CD14-positive monocyte (primary cell): ENCODE measurements around the gene WWOX. TPM values are rescaled to one million over a fixed set of nuclear protein-coding genes. Genes with fewer than 3 reads are reported as not detected.

Experiments
- DNase-seq, 3 donors: peaks; one replicate each; pipeline ENCODE4 v3.0.0-alpha.2; 2011 to 2022
- H2AFZ ChIP-seq: 2 replicates; pipeline ENCODE4 v1.6.0; 2012; ENCODE audit warnings: mild to moderate bottlenecking, low read depth, low read length, inconsistent platforms; ENCODE audit not compliant: insufficient read depth, poor library complexity, severe bottlenecking
- H3K27ac ChIP-seq, 2 donors: 1 replicate in 1 of 2; 2 replicates in 1 of 2; pipeline ENCODE4 v1.5.1; 2012 to 2013; ENCODE audit warnings: low read length in 2 of 2, control low read depth in 1 of 2, inconsistent platforms in 1 of 2, low read depth in 1 of 2, mild to moderate bottlenecking in 1 of 2
- H3K27me3 ChIP-seq, 2 donors: one replicate each; pipeline versions ENCODE4 v1.6.0 to v1.6.1; 2011 to 2013; ENCODE audit warnings: low read length in 2 of 2; ENCODE audit not compliant: control insufficient read depth in 2 of 2, insufficient read depth in 2 of 2
- H3K36me3 ChIP-seq, 2 donors: replicated peaks in 1 of 2; 1 replicate in 1 of 2; 2 replicates in 1 of 2; pipeline versions ENCODE4 v1.5.1 to v1.6.1; 2012 to 2013; ENCODE audit warnings: low read length in 2 of 2, control low read depth in 1 of 2, inconsistent platforms in 1 of 2, mild to moderate bottlenecking in 1 of 2; ENCODE audit not compliant: insufficient read depth in 2 of 2, control insufficient read depth in 1 of 2
- H3K4me1 ChIP-seq, 2 donors: 1 replicate in 1 of 2; 2 replicates in 1 of 2; pipeline versions ENCODE4 v1.5.1 to v1.6.1; 2012 to 2013; ENCODE audit warnings: low read length in 2 of 2, control low read depth in 1 of 2, inconsistent platforms in 1 of 2, mild to moderate bottlenecking in 1 of 2, moderate library complexity in 1 of 2; ENCODE audit not compliant: insufficient read depth in 2 of 2, control insufficient read depth in 1 of 2
- H3K4me2 ChIP-seq: replicated peaks from 2 replicates; pipeline ENCODE3; 2012; ENCODE audit warnings: low read length, moderate library complexity, mild to moderate bottlenecking; ENCODE audit not compliant: poor library complexity, severe bottlenecking; ENCODE audit errors: extremely low read depth
- H3K4me3 ChIP-seq, 3 experiments: fragments of 200-600 bp in 1 of 3; sonication (generic) in 1 of 3; replicated peaks in 1 of 3; 1 replicate in 2 of 3; 2 replicates in 1 of 3; pipeline ENCODE4 v1.5.1; 2011 to 2013; ENCODE audit warnings: low read length in 3 of 3, mild to moderate bottlenecking in 3 of 3, control low read depth in 2 of 3, low read depth in 2 of 3, inconsistent platforms in 1 of 3, moderate library complexity in 1 of 3
- H3K79me2 ChIP-seq: 2 replicates; pipeline ENCODE4 v1.6.0; 2012; ENCODE audit warnings: mild to moderate bottlenecking, control low read depth, inconsistent platforms, low read length, moderate library complexity; ENCODE audit not compliant: insufficient read depth
- H3K9ac ChIP-seq: 2 replicates; pipeline ENCODE4 v1.6.0; 2017; ENCODE audit warnings: low read length, mild to moderate bottlenecking; ENCODE audit not compliant: insufficient read depth, poor library complexity, severe bottlenecking
- H3K9me3 ChIP-seq, 2 donors: replicated peaks in 1 of 2; 1 replicate in 1 of 2; 2 replicates in 1 of 2; pipeline versions ENCODE4 v1.5.1 to v1.6.1; 2012 to 2013; ENCODE audit warnings: low read length in 2 of 2, control low read depth in 1 of 2; ENCODE audit not compliant: control insufficient read depth in 1 of 2, insufficient read depth in 1 of 2
- H4K20me1 ChIP-seq: 2 replicates; pipeline ENCODE4 v1.6.0; 2012; ENCODE audit warnings: mild to moderate bottlenecking, low read length, control low read depth, moderate library complexity; ENCODE audit not compliant: insufficient read depth
- H3K27ac Mint-ChIP-seq, 7 donors: one replicate each; pipeline ENCODE4 v1.8.0; 2020; ENCODE audit warnings: mild to moderate bottlenecking in 7 of 7, mixed read lengths in 7 of 7, moderate library complexity in 6 of 7, inconsistent platforms in 2 of 7
- H3K27me3 Mint-ChIP-seq, 3 donors: one replicate each; pipeline ENCODE4 v1.8.0; 2021 to 2022; ENCODE audit warnings: low read depth in 3 of 3, mild to moderate bottlenecking in 3 of 3, mixed read lengths in 3 of 3, moderate library complexity in 3 of 3, inconsistent platforms in 1 of 3
- H3K36me3 Mint-ChIP-seq, 2 donors: one replicate each; pipeline ENCODE4 v1.8.0; 2020; ENCODE audit warnings: mixed read lengths in 2 of 2, inconsistent platforms in 1 of 2, mild to moderate bottlenecking in 1 of 2
- H3K4me1 Mint-ChIP-seq: one replicate; pipeline ENCODE4 v1.8.0; 2020; ENCODE audit warnings: mild to moderate bottlenecking, mixed read lengths
- H3K4me3 Mint-ChIP-seq, 2 donors: one replicate each; pipeline ENCODE4 v1.8.0; 2020; ENCODE audit warnings: mild to moderate bottlenecking in 2 of 2, mixed read lengths in 2 of 2, moderate library complexity in 1 of 2
- H3K9me3 Mint-ChIP-seq, 7 donors: one replicate each; pipeline ENCODE4 v1.8.0; 2020 to 2022; ENCODE audit warnings: mixed read lengths in 7 of 7, mild to moderate bottlenecking in 6 of 7, moderate library complexity in 6 of 7, inconsistent platforms in 2 of 7
- WGBS: methylation state at CpG from one replicate; pipeline ENCODE4 v1.1.5; 2013; ENCODE audit warnings: missing lambda C conversion rate; ENCODE audit not compliant: insufficient coverage; 5-methylcytosine and 5-hydroxymethylcytosine counted together
- intact Hi-C, 2 donors: fragments of 100-400 bp; cut with micrococcal nuclease; formaldehyde crosslinking; loops; one replicate each; pipeline versions ENCODE4 v1.15.0 to v1.15.1; 2023
- polyA plus RNA-seq, 3 donors: library from polyadenylated mRNA; depleted of rRNA in 1 of 3; unstranded in 2 of 3; stranded (reverse) in 1 of 3; fragments of 300-500 nt in 2 of 3; fragments of >200 nt in 1 of 3; fragmentation: Illumina TruSeq in 2 of 3; gene quantifications; 1 replicate in 2 of 3; 2 replicates in 1 of 3; pipeline ENCODE4 v1.2.3, GENCODE V29; 2012 to 2021
- TF ChIP-seq, protein P1 (sequence below): fragments of 200-600 bp; IDR thresholded peaks from one replicate; pipeline ENCODE4 v1.8.0; 2022; ENCODE audit warnings: antibody characterized with exemption, mild to moderate bottlenecking

The WWOX gene
- polyA plus RNA-seq, 3 donors: 4.0 to 7.0 (median 6.3) TPM

- H3K27me3 Mint-ChIP-seq: peaks cover 0 to 4% (median 0%) of the 10 kb centered on the region in 3 donors
Measured at GRCh38 chr16:78524066-78524595, 424.7 kb downstream of the WWOX start.

DNA sequence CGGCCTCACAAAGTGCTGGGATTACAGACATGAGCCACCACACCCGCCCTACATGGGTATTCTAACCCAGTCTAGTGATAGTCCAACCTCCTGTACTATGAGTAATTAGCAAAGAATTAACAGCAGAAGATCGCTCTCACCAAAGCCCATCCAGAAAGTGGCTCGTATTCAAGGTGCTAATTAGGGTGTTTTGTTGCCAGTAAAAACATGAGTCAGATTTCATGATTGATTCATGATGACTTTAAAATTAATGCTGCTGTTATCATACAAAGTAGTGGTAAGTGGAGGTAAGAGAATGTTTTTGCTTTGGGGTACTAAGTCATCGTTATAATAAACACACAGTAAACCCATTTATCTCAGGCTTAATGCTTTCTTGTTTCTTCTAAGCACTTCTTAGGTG lies 428.8 kb downstream of the WWOX start:
- H3K9me3 ChIP-seq: no peaks in the 10 kb centered on the region
- no peak overlapping the region for H3K27ac Mint-ChIP-seq
- H3K79me2 ChIP-seq: no peaks in the 10 kb centered on the region
- H3K9me3 Mint-ChIP-seq: peaks cover 0 to 5% (median 0%) of the 10 kb centered on the region in 7 donors
- WGBS: 100% methylated on average over 2 of the region's 5 CpGs
- H3K27me3 ChIP-seq: no peaks in the 10 kb centered on the region
- H2AFZ ChIP-seq: no peak overlapping the region
- H3K4me1 ChIP-seq: peaks cover 0 to 3% of the 10 kb centered on the region in 2 donors
- H3K27ac ChIP-seq: no peak overlapping the region
- no peaks in the 10 kb centered on the region for H3K36me3 ChIP-seq
- H4K20me1 ChIP-seq: no peaks in the 10 kb centered on the region
- TF ChIP-seq, protein P1, sequence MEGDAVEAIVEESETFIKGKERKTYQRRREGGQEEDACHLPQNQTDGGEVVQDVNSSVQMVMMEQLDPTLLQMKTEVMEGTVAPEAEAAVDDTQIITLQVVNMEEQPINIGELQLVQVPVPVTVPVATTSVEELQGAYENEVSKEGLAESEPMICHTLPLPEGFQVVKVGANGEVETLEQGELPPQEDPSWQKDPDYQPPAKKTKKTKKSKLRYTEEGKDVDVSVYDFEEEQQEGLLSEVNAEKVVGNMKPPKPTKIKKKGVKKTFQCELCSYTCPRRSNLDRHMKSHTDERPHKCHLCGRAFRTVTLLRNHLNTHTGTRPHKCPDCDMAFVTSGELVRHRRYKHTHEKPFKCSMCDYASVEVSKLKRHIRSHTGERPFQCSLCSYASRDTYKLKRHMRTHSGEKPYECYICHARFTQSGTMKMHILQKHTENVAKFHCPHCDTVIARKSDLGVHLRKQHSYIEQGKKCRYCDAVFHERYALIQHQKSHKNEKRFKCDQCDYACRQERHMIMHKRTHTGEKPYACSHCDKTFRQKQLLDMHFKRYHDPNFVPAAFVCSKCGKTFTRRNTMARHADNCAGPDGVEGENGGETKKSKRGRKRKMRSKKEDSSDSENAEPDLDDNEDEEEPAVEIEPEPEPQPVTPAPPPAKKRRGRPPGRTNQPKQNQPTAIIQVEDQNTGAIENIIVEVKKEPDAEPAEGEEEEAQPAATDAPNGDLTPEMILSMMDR: no peak
- no peaks in the 10 kb centered on the region for H3K36me3 Mint-ChIP-seq
- H3K4me3 ChIP-seq: no peak overlapping the region
- no peak overlapping the region for H3K4me3 Mint-ChIP-seq
- intact Hi-C loops: no loop called here
- no peak overlapping the region for H3K9ac ChIP-seq
- no peak overlapping the region for H3K4me2 ChIP-seq
- peaks cover 4% of the 10 kb centered on the region for H3K4me1 Mint-ChIP-seq
- no peak for DNase-seq
- H3K27me3 Mint-ChIP-seq: peaks cover 0 to 5% (median 0%) of the 10 kb centered on the region in 3 donors

More at GRCh38 chr16:78524066-78524595, 424.7 kb downstream of the WWOX start:
- Mint-ChIP-seq H3K4me1 (peaks cover 15% of the 10 kb centered on the region), H3K9me3 (no peaks in the 10 kb centered on the region), H3K27ac (no peak overlapping the region), H3K36me3 (no peaks in the 10 kb centered on the region), H3K4me3 (no peak overlapping the region)
- Histone ChIP-seq H3K27me3 (no peaks in the 10 kb centered on the region), H3K4me3 (no peak overlapping the region), H3K4me1 (peaks cover 6 to 9% of the 10 kb centered on the region in 2 donors), H3K27ac (no peak overlapping the region), H3K79me2 (no peaks in the 10 kb centered on the region), H2AFZ (no peak overlapping the region), H3K9ac (no peak overlapping the region), H3K4me2 (no peak overlapping the region), H3K36me3 (no peaks in the 10 kb centered on the region), H4K20me1 (no peaks in the 10 kb centered on the region), H3K9me3 (no peaks in the 10 kb centered on the region)
- 89% methylated on average over 3 of the region's 4 CpGs for WGBS
- no peak for DNase-seq
- TF ChIP-seq, protein P1: no peak
- intact Hi-C loops: no loop called here
